Adrenal gland (tissue), 12 donors: ENCODE results near the gene ALDH1L1. TPM values are rescaled to one million over a fixed set of nuclear protein-coding genes. Genes with fewer than 3 reads are reported as not detected.

ENCODE experiments used
- DNase-seq, 7 donors: peaks; one replicate each; pipeline ENCODE4 v3.0.0-alpha.2; 2019 to 2020
- H3K27ac ChIP-seq, 5 donors: fragments of 200-600 bp; sonication (generic) in 4 of 5; 1 replicate in 3 of 5; 2 replicates in 2 of 5; pipeline versions ENCODE4 v1.5.1 to v1.8.0; 2016 to 2020; ENCODE audit warnings: mild to moderate bottlenecking in 1 of 5
- H3K27me3 ChIP-seq: fragments of 200-600 bp; 2 replicates; pipeline ENCODE4 v1.8.0; 2021
- H3K36me3 ChIP-seq, 2 donors: fragments of 200-600 bp; replicated peaks in 1 of 2; 1 replicate in 1 of 2; 2 replicates in 1 of 2; pipeline versions ENCODE4 v1.5.1 to v1.8.0; 2018 to 2022
- H3K4me1 ChIP-seq, 2 donors: fragments of 200-600 bp; replicated peaks in 1 of 2; 1 replicate in 1 of 2; 2 replicates in 1 of 2; pipeline versions ENCODE4 v1.5.1 to v1.8.0; 2018 to 2021
- H3K4me3 ChIP-seq, 4 donors: fragments of 200-600 bp; sonication (generic) in 3 of 4; one replicate each; pipeline ENCODE4 v1.5.1; 2016 to 2018
- H3K9me3 ChIP-seq, 3 donors: fragments of 200-600 bp; sonication (generic) in 1 of 3; replicated peaks in 1 of 3; 1 replicate in 2 of 3; 2 replicates in 1 of 3; pipeline versions ENCODE4 v1.5.1 to v1.8.0; 2016 to 2021
- CTCF ChIP-seq, 6 experiments: fragments of 450-650 bp in 4 of 6; fragments of 200-600 bp in 2 of 6; sonication (generic) in 1 of 6; IDR thresholded peaks; 1 replicate in 5 of 6; 2 replicates in 1 of 6; pipeline versions ENCODE4 v1.5.1 to v1.8.0; 2016 to 2021; ENCODE audit warnings: antibody characterized with exemption in 6 of 6, mild to moderate bottlenecking in 2 of 6, moderate library complexity in 1 of 6
- POLR2A ChIP-seq, 2 donors: fragments of 450-650 bp; IDR thresholded peaks; one replicate each; pipeline ENCODE4 v1.6.1; 2017; ENCODE audit warnings: antibody characterized with exemption in 2 of 2, mild to moderate bottlenecking in 2 of 2, moderate library complexity in 1 of 2
- WGBS, 4 donors: extraction: QIAGEN DNeasy Blood & Tissue Kit in 2 of 4; methylation state at CpG; one replicate each; pipeline versions ENCODE4 v1.1.5 to v1.1.7; 2013 to 2017; 5-methylcytosine and 5-hydroxymethylcytosine counted together
- intact Hi-C, 2 donors: fragments of 100-400 bp; cut with DNase I; formaldehyde crosslinking; loops; one replicate each; pipeline versions ENCODE4 v1.14.1 to v1.15.0; 2022 to 2023
- polyA plus RNA-seq, 3 donors: library from polyadenylated mRNA; stranded (reverse); fragments of 200-250 nt in 2 of 3; fragments of 350-450 nt in 1 of 3; fragmentation: Illumina TruSeq in 1 of 3; extraction: RNeasy Lipid Tissue Mini Kit (QIAGEN cat#74804) in 1 of 3; gene quantifications; one replicate each; pipeline ENCODE4 v1.2.3, GENCODE V29; 2013 to 2014
- total RNA-seq, 9 donors: library from RNA; depleted of rRNA in 4 of 9; stranded (reverse); fragments of >200 nt in 4 of 9; fragments of 120-200 nt in 1 of 9; fragmentation: NEBNext Ultra II Directional in 1 of 9; extraction: Animal tissue kit (Norgen Biotek cat#: 25700) in 1 of 9; gene quantifications; one replicate each; pipeline versions ENCODE4 v1.1.0 to v1.2.4, GENCODE V29; 2013 to 2023
- donor health status: healthy with polysubstance abuse.
- donor health status: Bipolar disorder and iron deficiency.
- donor health status: DM: yes; HTN: yes; CAD: no.
- donor health status: DM: no; HTN: no; CAD: no.
- donor health status: DM: no; HTN: no; CAD: no.
- donor health status: DM: yes; HTN: yes; CAD: no.

Gene ALDH1L1
- total and polyA plus RNA-seq, 12 donors = 0.44 to 136 (median 72.3) TPM

DNA sequence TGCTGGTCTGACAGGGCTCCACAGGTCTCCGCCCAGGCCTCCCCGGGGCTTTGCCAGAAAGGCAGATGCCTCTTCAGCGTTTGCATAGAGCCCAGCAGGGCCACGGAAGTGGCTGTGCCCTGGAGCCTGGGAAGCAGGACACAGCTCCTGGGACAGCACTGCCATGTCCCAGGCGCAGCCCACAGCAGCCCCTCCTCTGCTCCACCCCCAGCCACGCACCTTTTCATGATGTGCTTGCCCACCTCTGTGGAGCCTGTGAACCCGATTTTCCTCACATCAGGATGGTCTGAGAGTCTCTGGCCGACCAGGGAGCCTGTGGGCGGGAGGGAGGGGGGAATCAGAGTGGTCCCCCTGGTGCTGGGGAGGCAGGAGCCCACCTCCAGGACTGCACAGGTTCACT is 62.6 kb downstream of the ALDH1L1 start:
- Histone ChIP-seq H3K4me3 (no peak overlapping the region), H3K4me1 (no peaks in the 10 kb centered on the region), H3K27ac (no peak overlapping the region), H3K27me3 (no peaks in the 10 kb centered on the region), H3K9me3 (no peaks in the 10 kb centered on the region), H3K36me3 (no peaks in the 10 kb centered on the region)
- DNase-seq = peak in 4 of 7 donors; percentile 2 to 15 (median 7)
- TF ChIP-seq CTCF (IDR thresholded peaks at IDR 0.05) = no peak
- TF ChIP-seq POLR2A (IDR thresholded peaks at IDR 0.05) = no peak
- intact Hi-C loops = no loop called here
- 85 to 93% (median 88%) methylated on average over 9 of the region's 9 CpGs for WGBS, 4 donors

DNA sequence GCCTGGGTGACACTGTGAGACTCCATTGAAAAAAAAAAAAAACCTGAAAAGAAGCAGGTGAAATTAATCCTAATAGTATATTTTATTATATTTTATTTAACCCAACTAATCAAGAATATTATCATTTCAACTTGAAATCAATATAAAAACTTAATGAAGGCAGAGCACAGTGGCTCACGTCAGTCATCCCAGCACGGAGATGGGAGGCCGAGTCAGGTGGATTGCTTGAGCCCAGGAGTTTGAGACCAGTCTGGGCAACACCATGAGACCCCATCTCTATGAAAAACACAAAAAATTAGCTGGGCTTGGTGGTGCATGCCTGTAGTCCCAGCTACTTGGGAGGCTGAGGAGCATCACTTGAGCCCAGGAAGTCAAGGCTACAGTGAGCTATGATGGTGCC is 63.2 kb downstream of the ALDH1L1 start:
- no peak overlapping the region for H3K27ac ChIP-seq
- no peaks in the 10 kb centered on the region for H3K36me3 ChIP-seq
- H3K4me3 ChIP-seq = no peak overlapping the region
- WGBS, 4 donors = 94 to 98% (median 97%) methylated on average over 3 of the region's 3 CpGs
- TF ChIP-seq POLR2A (IDR thresholded peaks at IDR 0.05) = no peak
- TF ChIP-seq CTCF (IDR thresholded peaks at IDR 0.05) = no peak
- no peaks in the 10 kb centered on the region for H3K27me3 ChIP-seq
- H3K4me1 ChIP-seq = no peaks in the 10 kb centered on the region
- peak in 2 of 7 donors; percentile 2 to 14 for DNase-seq
- no peaks in the 10 kb centered on the region for H3K9me3 ChIP-seq
- intact Hi-C loops = no loop called here

DNA sequence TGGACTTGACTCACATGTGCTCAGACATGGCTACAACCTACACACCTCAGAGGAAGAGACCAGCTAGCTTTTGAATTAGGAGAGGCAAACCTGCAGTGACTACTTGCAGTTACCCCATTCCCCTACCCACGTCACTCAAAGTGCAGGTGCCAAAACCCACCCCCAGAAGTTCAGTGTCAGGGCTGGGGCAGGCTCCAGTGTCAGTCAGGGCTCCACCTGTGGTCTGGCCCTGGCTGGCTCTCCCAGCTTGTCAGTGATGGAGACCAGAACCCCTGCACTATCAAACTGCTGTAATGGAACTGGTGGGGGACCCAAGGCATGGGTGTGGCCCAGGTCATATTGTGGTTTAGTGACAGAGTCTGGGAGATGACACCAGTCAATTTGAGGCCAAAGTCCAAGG is 63.9 kb downstream of the ALDH1L1 start:
- no peaks in the 10 kb centered on the region for H3K9me3 ChIP-seq
- no peaks in the 10 kb centered on the region for H3K36me3 ChIP-seq
- TF ChIP-seq POLR2A (IDR thresholded peaks at IDR 0.05) (no peak), CTCF (IDR thresholded peaks at IDR 0.05) (no peak)
- no peak overlapping the region for H3K27ac ChIP-seq
- H3K4me1 ChIP-seq = no peaks in the 10 kb centered on the region
- 87 to 100% (median 92%) methylated on average over 1 of the region's 1 CpG; no CpG with 5 or more reads in 1 of the 4 donors for WGBS, 4 donors
- intact Hi-C loops = no loop called here
- H3K27me3 ChIP-seq = no peaks in the 10 kb centered on the region
- DNase-seq = peak in 2 of 7 donors; percentile 6 to 23
- H3K4me3 ChIP-seq = no peak overlapping the region

DNA sequence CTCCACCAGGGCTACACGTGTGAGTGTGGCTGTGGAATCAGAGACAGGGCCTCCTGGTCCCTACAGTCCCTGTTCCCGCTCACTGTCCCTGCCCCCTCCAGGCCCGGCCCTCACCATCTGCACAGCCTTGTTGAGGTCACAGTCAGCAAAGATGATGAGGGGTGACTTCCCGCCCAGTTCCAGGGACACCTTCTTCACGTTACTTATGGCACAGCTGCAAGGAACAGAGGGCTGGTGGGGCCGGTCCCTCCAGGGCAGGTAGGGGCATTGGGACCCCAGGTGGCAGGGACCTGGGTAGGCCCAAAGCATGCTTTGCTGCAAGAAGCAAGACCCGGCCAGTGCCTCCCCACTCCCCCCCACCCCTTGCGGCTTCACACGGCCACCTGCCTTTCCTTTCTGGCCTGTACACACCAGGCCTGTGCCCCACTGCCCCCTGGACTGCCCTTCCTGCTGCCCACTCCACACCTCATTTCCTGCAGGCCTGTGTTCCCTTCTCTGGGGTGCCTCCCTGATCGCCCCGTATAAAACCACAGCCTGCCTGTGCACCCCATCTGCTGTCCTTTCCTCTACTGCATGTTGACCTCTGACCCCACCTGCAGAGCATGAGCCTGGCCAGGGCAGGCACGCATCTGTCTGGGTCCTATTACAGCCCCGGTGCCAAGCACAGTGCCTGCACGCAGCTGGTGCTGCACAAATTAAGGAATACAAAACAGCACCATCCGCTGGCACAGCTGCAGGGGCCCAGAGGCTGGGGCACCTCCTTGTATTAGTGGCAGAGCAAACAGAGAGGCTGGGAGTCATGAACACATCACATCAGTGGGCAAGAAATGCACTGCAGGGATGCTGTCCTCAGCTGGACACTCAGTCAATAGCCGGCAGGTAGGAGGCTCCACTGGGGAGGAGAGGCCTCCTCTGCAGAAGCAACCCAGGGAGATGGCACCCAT is 65.7 kb downstream of the ALDH1L1 start:
- TF ChIP-seq POLR2A (IDR thresholded peaks at IDR 0.05) (no peak), CTCF (IDR thresholded peaks at IDR 0.05) (no peak)
- DNase-seq = peak in 1 of 7 donors; percentile 37
- Histone ChIP-seq H3K4me3 (no peak overlapping the region), H3K27ac (no peak overlapping the region), H3K4me1 (no peaks in the 10 kb centered on the region), H3K9me3 (no peaks in the 10 kb centered on the region), H3K27me3 (no peaks in the 10 kb centered on the region), H3K36me3 (no peaks in the 10 kb centered on the region)
- intact Hi-C loops = no loop called here
- 92 to 97% (median 94%) methylated on average over 15 to 16 of the region's 16 CpGs for WGBS, 4 donors
